Measurements from ENCODE around the gene ATF6B.

ATF6B gene

GRCh38 chr6:32127717-32128592 is at the start of gene ATF6B:
Gene ATF6B (minus strand): TSS chr6:32128246. CDS start chr6:32128207, 39 bp downstream.
- peak; percentile 100 for DNase-seq

GRCh38 chr6:32177183-32177787 is 49.2 kb upstream of the ATF6B start:
- peak; percentile 85 for DNase-seq

GRCh38 chr6:32176476-32177182 is 48.6 kb upstream of the ATF6B start:
- no peak for DNase-seq

GRCh38 chr6:32175711-32176475 is 47.8 kb upstream of the ATF6B start, which contains the start of gene AGPAT1:
Gene AGPAT1 (minus strand): TSS chr6:32176084. CDS start chr6:32171496, 4,588 bp downstream.
- peak; percentile 98 for DNase-seq

GRCh38 chr6:32175322-32175710 is 47.3 kb upstream of the ATF6B start:
- no peak for DNase-seq

- DNase-seq: no peak
Observed at GRCh38 chr6:32174416-32174815, 46.4 kb upstream of the ATF6B start.

- no peak for DNase-seq
Observed at GRCh38 chr6:32173051-32173727, 45.1 kb upstream of the ATF6B start.

GRCh38 chr6:32171234-32171633 is 43.2 kb upstream of the ATF6B start:
- DNase-seq: no peak

GRCh38 chr6:32170294-32170693 is 42.2 kb upstream of the ATF6B start:
- DNase-seq: no peak

GRCh38 chr6:32168807-32169591 is 41.0 kb upstream of the ATF6B start:
- no peak for DNase-seq

- no peak for DNase-seq
Observed at GRCh38 chr6:32168350-32168749, 40.3 kb upstream of the ATF6B start.

GRCh38 chr6:32167761-32168262 is 39.8 kb upstream of the ATF6B start:
- DNase-seq: peak; percentile 91

GRCh38 chr6:32167154-32167760 is 39.2 kb upstream of the ATF6B start:
- DNase-seq: no peak

- DNase-seq: no peak
Observed at GRCh38 chr6:32166411-32167061, 38.5 kb upstream of the ATF6B start.

GRCh38 chr6:32164295-32164694 is 36.2 kb upstream of the ATF6B start, which contains the start of gene EGFL8:
Gene EGFL8 (plus strand): TSS chr6:32164595. CDS start chr6:32166166, 1,571 bp downstream.
- DNase-seq: no peak

- no peak for DNase-seq
Observed at GRCh38 chr6:32163559-32164258, 35.7 kb upstream of the ATF6B start.

- no peak for DNase-seq
Observed at GRCh38 chr6:32158052-32158451, 30.0 kb upstream of the ATF6B start.

- no peak for DNase-seq
Observed at GRCh38 chr6:32156891-32157290, 28.8 kb upstream of the ATF6B start.

- no peak for DNase-seq
Observed at GRCh38 chr6:32154514-32155161, 26.6 kb upstream of the ATF6B start.

Measured in hematopoietic multipotent progenitor cell treated with erythropoietin and hydrocortisone succinate and interleukin-3 and kit ligand, for 4 days (in vitro differentiated cells).